RWPE1 (cell line): ENCODE data around the gene ZC3H12D.

Source experiments
- CTCF ChIA-PET: fragments of 350-600 bp; sonication (Branson Sonifier 250); formaldehyde crosslinking; extraction: SDS; loops from one replicate; lab custom pipeline; 2021; lab: Yijun Ruan, JAX
- POLR2A ChIA-PET: fragments of 400-600 bp; formaldehyde crosslinking; extraction: SDS; loops from one replicate; lab custom pipeline; 2020; ENCODE audit warnings: antibody characterized with exemption; ENCODE audit not compliant: low non-redundant PET; lab: Yijun Ruan, JAX
- DNase-seq: peaks from one replicate; pipeline ENCODE4 v3.0.0; 2012; ENCODE audit warnings: low spot score
- H3K27ac ChIP-seq: fragments of 450-650 bp; 2 replicates; pipeline ENCODE4 v1.5.1; 2017
- CTCF ChIP-seq: fragments of 450-650 bp; conservative IDR thresholded peaks from 2 replicates; pipeline ENCODE4 v1.5.1; 2017; ENCODE audit warnings: low read depth, mild to moderate bottlenecking

The ZC3H12D gene

GRCh38 chr6:149484733-149485700 is at the start of gene ZC3H12D:
ZC3H12D (minus strand) TSS chr6:149485014; CDS start chr6:149474543, 10,471 bp downstream.
- no peak within 1 kb of the TSS for H3K27ac ChIP-seq
- ChIA-PET POLR2A (no interaction called here), CTCF (no interaction called here)
- no peak for DNase-seq
- no peak for TF ChIP-seq CTCF

- no peak for DNase-seq
- CTCF ChIA-PET = no interaction called here
- H3K27ac ChIP-seq = no peak overlapping the region
- POLR2A ChIA-PET = no interaction called here
- TF ChIP-seq CTCF = no peak
Observed at GRCh38 chr6:149529650-149530049, 44.8 kb upstream of the ZC3H12D start.

- H3K27ac ChIP-seq = no peak overlapping the region
- DNase-seq = no peak
- no peak for TF ChIP-seq CTCF
- CTCF ChIA-PET = no interaction called here
- POLR2A ChIA-PET = no interaction called here
Observed at GRCh38 chr6:149515494-149515893, 30.7 kb upstream of the ZC3H12D start.

DNA sequence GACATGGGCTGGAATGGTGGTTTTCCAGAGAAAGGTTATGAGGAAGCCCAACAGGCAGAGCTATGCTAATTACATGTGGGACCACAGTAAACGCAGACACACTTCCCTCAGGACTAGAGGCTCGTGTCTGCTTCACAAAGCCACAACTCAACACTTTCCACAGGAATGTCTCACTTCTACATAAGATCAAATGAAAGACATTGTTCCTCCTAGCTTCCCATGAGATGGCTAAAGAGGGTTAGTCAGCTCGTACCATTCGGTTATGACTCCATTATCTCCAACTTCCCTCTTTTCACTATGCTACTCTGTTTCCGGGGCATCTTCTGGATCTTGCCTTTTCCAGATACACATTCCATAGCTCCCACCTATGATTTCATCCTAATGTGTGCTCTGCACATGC is 29.1 kb upstream of the ZC3H12D start:
- no peak for DNase-seq
- ChIA-PET CTCF (interaction anchor here (0.6 to 0.7 kb wide), 2 partner anchors 134 to 348 kb away, joined by 3 to 5 read pairs; partner anchors contain the start of gene KATNA1), POLR2A (no interaction called here)
- TF ChIP-seq CTCF = no peak
- no peak overlapping the region for H3K27ac ChIP-seq

GRCh38 chr6:149510793-149511512 is 26.1 kb upstream of the ZC3H12D start:
- ChIA-PET CTCF (interaction anchor here (0.7 kb wide), 1 partner anchor 194 kb away, joined by 6 read pairs; no protein-coding TSS in a partner anchor), POLR2A (no interaction called here)
- no peak for TF ChIP-seq CTCF
- no peak for DNase-seq
- 0 out of 2 replicates have a peak overlapping the region, but pooled peaks have one; percentile 24 for H3K27ac ChIP-seq

GRCh38 chr6:149508485-149508884 is 23.7 kb upstream of the ZC3H12D start:
- ChIA-PET POLR2A (no interaction called here), CTCF (no interaction called here)

More at GRCh38 chr6:149508485-149508884, 23.7 kb upstream of the ZC3H12D start:
- DNase-seq = no peak
- no peak for TF ChIP-seq CTCF
- no peak overlapping the region for H3K27ac ChIP-seq
